Measurements from ENCODE around the gene BMPR2. TPM values are rescaled to one million over a fixed set of nuclear protein-coding genes. Genes with fewer than 3 reads are reported as not detected.
"Not testable (repeated sequence)": the region's sequence is repeated elsewhere in the genome, so short reads cannot be mapped to it uniquely, and the experiment has no call there.

The BMPR2 gene
- total RNA-seq, 1 donor: 50.6 TPM

DNA sequence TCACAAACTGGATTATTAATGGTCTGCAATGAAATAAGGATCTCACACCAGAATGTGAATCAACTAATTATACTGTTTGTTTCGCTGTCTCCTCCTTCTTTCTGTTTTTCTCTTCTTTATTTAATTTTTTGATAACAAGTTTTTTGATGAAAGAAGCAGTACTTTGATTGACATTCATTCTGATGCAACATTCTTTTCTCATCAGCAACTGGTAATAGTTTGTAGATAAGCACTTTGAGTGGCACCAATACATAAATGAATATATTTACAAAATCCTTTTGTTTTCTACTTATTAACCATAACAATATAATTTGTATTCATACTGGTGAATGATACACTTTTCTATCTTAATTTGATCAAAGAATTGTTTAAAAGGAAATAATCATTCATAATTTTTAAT lies 143.3 kb downstream of the BMPR2 start:
- TF ChIP-seq, protein P1, sequence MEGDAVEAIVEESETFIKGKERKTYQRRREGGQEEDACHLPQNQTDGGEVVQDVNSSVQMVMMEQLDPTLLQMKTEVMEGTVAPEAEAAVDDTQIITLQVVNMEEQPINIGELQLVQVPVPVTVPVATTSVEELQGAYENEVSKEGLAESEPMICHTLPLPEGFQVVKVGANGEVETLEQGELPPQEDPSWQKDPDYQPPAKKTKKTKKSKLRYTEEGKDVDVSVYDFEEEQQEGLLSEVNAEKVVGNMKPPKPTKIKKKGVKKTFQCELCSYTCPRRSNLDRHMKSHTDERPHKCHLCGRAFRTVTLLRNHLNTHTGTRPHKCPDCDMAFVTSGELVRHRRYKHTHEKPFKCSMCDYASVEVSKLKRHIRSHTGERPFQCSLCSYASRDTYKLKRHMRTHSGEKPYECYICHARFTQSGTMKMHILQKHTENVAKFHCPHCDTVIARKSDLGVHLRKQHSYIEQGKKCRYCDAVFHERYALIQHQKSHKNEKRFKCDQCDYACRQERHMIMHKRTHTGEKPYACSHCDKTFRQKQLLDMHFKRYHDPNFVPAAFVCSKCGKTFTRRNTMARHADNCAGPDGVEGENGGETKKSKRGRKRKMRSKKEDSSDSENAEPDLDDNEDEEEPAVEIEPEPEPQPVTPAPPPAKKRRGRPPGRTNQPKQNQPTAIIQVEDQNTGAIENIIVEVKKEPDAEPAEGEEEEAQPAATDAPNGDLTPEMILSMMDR (IDR thresholded peaks at IDR 0.05; ENCODE audit: insufficient read depth, low read length): no peak
- DNase-seq (ENCODE audit: low read depth): no peak
- H3K4me3 ChIP-seq (ENCODE audit: low read depth, low read length): no peak overlapping the region

DNA sequence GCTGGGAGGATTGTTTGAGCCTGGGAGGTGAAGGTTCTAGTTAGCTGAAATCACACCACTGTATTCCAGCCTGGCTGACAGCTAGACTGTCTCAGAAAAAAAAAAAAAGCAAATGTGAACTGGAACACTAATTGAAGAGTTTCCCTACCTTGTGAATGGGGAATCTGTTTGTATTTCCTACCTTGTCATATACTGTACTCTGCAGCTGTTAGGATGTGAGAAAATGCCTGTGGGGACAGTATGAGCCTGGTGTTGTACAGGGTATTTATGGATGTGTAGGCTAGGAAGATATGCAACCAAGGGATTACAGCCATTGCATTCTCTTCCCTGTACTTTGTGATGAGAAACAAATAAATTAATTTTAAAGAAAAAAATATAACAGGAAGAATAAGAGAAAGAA lies 145.3 kb downstream of the BMPR2 start:
- DNase-seq (ENCODE audit: low read depth): no peak
- TF ChIP-seq, protein P1 (IDR thresholded peaks at IDR 0.05; ENCODE audit: insufficient read depth, low read length): no peak
- no peak overlapping the region for H3K4me3 ChIP-seq (ENCODE audit: low read depth, low read length)

DNA sequence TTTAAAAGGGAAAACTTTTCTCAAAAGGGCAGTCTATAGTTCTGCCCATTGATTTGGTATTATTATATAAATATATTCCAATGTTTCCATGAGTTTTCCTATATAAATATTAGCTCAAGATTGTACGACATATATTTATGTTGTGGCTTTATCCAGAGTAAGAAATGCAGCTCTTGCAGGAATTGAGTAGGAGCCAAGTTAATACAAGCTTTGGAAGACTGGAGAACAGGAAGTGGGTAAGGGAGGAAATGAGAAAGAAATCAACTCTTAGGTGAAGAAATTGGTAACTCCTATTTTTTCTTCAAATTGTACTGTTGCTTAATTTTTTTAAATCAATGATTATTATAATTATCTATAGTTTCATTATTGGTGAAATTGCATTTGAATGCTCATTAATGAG lies 153.3 kb downstream of the BMPR2 start:
- peak; percentile 58 for DNase-seq (ENCODE audit: low read depth)
- no peak overlapping the region for H3K4me3 ChIP-seq (ENCODE audit: low read depth, low read length)
- TF ChIP-seq, protein P1 (IDR thresholded peaks at IDR 0.05; ENCODE audit: insufficient read depth, low read length): no peak

DNA sequence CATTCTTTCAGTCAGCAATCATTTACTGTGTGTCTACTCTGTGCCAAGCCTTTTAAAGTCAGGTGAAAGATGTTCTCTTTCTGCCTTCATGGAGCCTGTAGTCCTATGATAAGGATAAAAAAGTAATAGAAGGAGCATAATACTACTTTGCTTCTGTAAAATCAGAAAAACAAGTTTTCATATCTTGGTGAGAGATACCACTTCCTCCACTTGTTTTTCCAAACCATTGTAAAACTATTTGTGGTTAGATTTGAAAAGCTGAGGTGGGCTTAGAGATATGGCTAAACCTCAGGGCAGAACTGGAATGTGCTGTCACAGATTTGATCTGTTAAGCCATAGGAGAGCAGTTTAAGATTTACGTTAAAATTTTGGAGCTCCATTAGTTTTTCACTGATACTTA lies 153.9 kb downstream of the BMPR2 start:
- TF ChIP-seq, protein P1 (IDR thresholded peaks at IDR 0.05; ENCODE audit: insufficient read depth, low read length): no peak
- H3K4me3 ChIP-seq (ENCODE audit: low read depth, low read length): no peak overlapping the region
- DNase-seq (ENCODE audit: low read depth): peak; percentile 24

DNA sequence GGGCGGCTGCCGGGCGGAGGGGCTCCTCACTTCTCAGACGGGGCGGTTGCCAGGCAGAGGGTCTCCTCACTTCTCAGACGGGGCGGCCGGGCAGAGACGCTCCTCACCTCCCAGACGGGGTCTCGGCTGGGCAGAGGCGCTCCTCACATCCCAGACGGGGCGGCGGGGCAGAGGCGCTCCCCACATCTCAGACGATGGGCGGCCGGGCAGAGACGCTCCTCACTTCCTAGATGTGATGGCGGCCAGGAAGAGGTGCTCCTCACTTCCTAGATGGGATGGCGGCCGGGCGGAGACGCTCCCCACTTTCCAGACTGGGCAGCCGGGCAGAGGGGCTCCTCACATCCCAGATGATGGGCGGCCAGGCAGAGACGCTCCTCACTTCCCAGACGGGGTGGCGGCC lies 159.2 kb downstream of the BMPR2 start:
- DNase-seq (ENCODE audit: low read depth); H3K4me3 ChIP-seq (ENCODE audit: low read depth, low read length): not testable (repeated sequence)

DNA sequence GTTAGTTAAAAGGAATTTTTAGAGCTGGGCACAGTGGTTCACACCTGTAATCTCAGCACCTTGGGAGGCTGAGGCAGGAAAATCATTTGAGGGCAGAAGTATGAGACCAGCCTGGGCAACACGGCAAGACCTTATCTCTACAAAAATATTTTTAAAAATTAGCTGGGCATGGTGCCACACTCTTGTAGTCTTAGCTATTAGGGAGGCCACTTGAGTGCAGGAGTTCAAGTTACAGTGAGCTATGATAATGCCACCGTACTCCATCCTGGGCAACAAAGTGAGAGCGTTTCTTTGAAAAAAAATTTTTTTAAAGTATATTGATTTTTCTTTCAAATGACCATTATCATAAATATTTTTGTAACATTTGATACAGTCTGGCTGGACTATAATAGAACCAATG lies 165.0 kb downstream of the BMPR2 start:
- peak; percentile 51 for DNase-seq (ENCODE audit: low read depth)
- TF ChIP-seq, protein P1 (IDR thresholded peaks at IDR 0.05; ENCODE audit: insufficient read depth, low read length): no peak
- H3K4me3 ChIP-seq (ENCODE audit: low read depth, low read length): no peak overlapping the region

DNA sequence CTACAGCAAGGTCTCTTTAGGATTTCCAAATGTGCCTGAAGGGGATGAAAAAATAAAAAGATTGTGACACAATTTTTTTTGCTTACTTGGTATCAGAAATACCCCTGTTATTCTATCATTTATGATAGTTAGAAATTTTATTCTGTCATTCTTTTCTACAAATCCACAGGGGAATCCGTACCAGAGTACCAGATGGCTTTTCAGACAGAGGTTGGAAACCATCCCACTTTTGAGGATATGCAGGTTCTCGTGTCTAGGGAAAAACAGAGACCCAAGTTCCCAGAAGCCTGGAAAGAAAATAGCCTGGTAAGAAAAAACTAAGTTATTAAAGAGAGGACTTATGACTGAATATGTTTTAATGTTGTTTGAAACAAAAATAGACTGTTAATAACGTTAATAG lies 166.0 kb downstream of the BMPR2 start:
- no peak overlapping the region for H3K4me3 ChIP-seq (ENCODE audit: low read depth, low read length)
- DNase-seq (ENCODE audit: low read depth): peak; percentile 30
- TF ChIP-seq, protein P1 (IDR thresholded peaks at IDR 0.05; ENCODE audit: insufficient read depth, low read length): no peak
